Cardiac fibroblast (primary cell): ENCODE measurements around the gene CCDC192.
A peak's percentile ranks its signal among the peaks of the same experiment; 100 is the strongest.

Source experiments
- DNase-seq, 2 donors: peaks; one replicate each; pipeline versions ENCODE4 v3.0.0 to v3.0.0-alpha.2; 2010; ENCODE audit warnings: low read depth in 2 of 2
- H3K4me3 ChIP-seq, 2 donors: replicated peaks in 1 of 2; 1 replicate in 1 of 2; 2 replicates in 1 of 2; pipeline ENCODE4 v1.5.1; 2011; ENCODE audit warnings: low read depth in 2 of 2, low read length in 2 of 2, mild to moderate bottlenecking in 2 of 2, moderate library complexity in 1 of 2
- TF ChIP-seq, protein P1 (sequence below): IDR thresholded peaks from one replicate; pipeline ENCODE4 v1.5.1; 2011; ENCODE audit warnings: low read depth, mild to moderate bottlenecking, low read length, inconsistent platforms

CCDC192 gene

GRCh38 chr5:127967323-127967982 is 264.3 kb downstream of the CCDC192 start:
- TF ChIP-seq, protein P1, sequence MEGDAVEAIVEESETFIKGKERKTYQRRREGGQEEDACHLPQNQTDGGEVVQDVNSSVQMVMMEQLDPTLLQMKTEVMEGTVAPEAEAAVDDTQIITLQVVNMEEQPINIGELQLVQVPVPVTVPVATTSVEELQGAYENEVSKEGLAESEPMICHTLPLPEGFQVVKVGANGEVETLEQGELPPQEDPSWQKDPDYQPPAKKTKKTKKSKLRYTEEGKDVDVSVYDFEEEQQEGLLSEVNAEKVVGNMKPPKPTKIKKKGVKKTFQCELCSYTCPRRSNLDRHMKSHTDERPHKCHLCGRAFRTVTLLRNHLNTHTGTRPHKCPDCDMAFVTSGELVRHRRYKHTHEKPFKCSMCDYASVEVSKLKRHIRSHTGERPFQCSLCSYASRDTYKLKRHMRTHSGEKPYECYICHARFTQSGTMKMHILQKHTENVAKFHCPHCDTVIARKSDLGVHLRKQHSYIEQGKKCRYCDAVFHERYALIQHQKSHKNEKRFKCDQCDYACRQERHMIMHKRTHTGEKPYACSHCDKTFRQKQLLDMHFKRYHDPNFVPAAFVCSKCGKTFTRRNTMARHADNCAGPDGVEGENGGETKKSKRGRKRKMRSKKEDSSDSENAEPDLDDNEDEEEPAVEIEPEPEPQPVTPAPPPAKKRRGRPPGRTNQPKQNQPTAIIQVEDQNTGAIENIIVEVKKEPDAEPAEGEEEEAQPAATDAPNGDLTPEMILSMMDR, result no peak
- H3K4me3 ChIP-seq, result no peak overlapping the region
- DNase-seq, result no peak

- no peak overlapping the region for H3K4me3 ChIP-seq
- TF ChIP-seq, protein P1, result no peak
- no peak for DNase-seq
Observed at GRCh38 chr5:127967983-127968592, 264.9 kb downstream of the CCDC192 start.

GRCh38 chr5:127969002-127969401 is 265.8 kb downstream of the CCDC192 start:
- TF ChIP-seq, protein P1, result no peak
- DNase-seq, result peak in 1 of 2 donors; percentile 29
- no peak overlapping the region for H3K4me3 ChIP-seq

- no peak for DNase-seq
- TF ChIP-seq, protein P1, result no peak
- no peak overlapping the region for H3K4me3 ChIP-seq
Observed at GRCh38 chr5:127969651-127970050, 266.5 kb downstream of the CCDC192 start.

- TF ChIP-seq, protein P1, result no peak
- no peak for DNase-seq
- H3K4me3 ChIP-seq, result no peak overlapping the region
Observed at GRCh38 chr5:127970081-127970480, 266.9 kb downstream of the CCDC192 start.

- no peak for DNase-seq
- H3K4me3 ChIP-seq, result no peak overlapping the region
- TF ChIP-seq, protein P1, result no peak
Observed at GRCh38 chr5:127970854-127971425, 267.7 kb downstream of the CCDC192 start.
